HEK293 (cell line): ENCODE data around the gene DZIP1.

Experiments
- CTCF ChIA-PET: fragments of 350-600 bp; formaldehyde crosslinking; extraction: SDS; loops from one replicate; lab custom pipeline; 2021; ENCODE audit warnings: antibody characterized with exemption; lab: Yijun Ruan, JAX
- POLR2A ChIA-PET: fragments of 300-600 bp; formaldehyde crosslinking; extraction: SDS; loops from one replicate; lab custom pipeline; 2020; ENCODE audit warnings: antibody characterized with exemption, inconsistent platforms; lab: Yijun Ruan, JAX
- H3K27ac ChIP-seq: fragments of 200-500 bp; sonication (Bioruptor generic); 2 replicates; pipeline ENCODE4 v1.5.1; 2014; ENCODE audit warnings: low read depth, low read length, control low read depth, inconsistent platforms; ENCODE audit errors: extremely low read depth
- H3K36me3 ChIP-seq, 2 experiments: fragments of 200-500 bp in 1 of 2; sonication (Bioruptor generic) in 1 of 2; 1 replicate in 1 of 2; 2 replicates in 1 of 2; pipeline ENCODE4 v1.5.1; 2014 to 2017; ENCODE audit warnings: inconsistent platforms in 2 of 2, low read length in 2 of 2; ENCODE audit not compliant: control insufficient read depth in 2 of 2, insufficient read depth in 1 of 2
- H3K4me1 ChIP-seq: fragments of 200-500 bp; sonication (Bioruptor generic); 2 replicates; pipeline ENCODE4 v1.5.1; 2014; ENCODE audit warnings: mild to moderate bottlenecking, low read length, inconsistent platforms; ENCODE audit not compliant: control insufficient read depth, insufficient read depth
- H3K4me3 ChIP-seq: 2 replicates; pipeline ENCODE4 v1.5.1; 2011; ENCODE audit warnings: low read depth, mild to moderate bottlenecking, control low read depth, low read length, moderate library complexity
- H3K9me3 ChIP-seq: fragments of 200-500 bp; sonication (Bioruptor generic); 2 replicates; pipeline ENCODE4 v1.5.1; 2014; ENCODE audit warnings: low read depth, low read length, inconsistent platforms; ENCODE audit not compliant: control insufficient read depth, insufficient read depth
- PRDM10 ChIP-seq: fragments of 450-650 bp; formaldehyde crosslinking; IDR thresholded peaks from 2 replicates; pipeline ENCODE4 v1.5.1; 2016; ENCODE audit warnings: missing biosample characterization, missing genetic modification characterization
- PRDM6 ChIP-seq: fragments of 450-650 bp; formaldehyde crosslinking; IDR thresholded peaks from 2 replicates; pipeline ENCODE4 v1.5.1; 2017; ENCODE audit warnings: missing biosample characterization, missing genetic modification characterization
- ZBTB17 ChIP-seq: fragments of 450-650 bp; formaldehyde crosslinking; IDR thresholded peaks from 2 replicates; pipeline ENCODE4 v1.5.1; 2016; ENCODE audit warnings: missing biosample characterization, missing genetic modification characterization
- ZBTB20 ChIP-seq: fragments of 450-650 bp; formaldehyde crosslinking; IDR thresholded peaks from 2 replicates; pipeline ENCODE4 v1.5.1; 2016; ENCODE audit warnings: missing biosample characterization, missing genetic modification characterization
- ZNF184 ChIP-seq: fragments of 450-650 bp; IDR thresholded peaks from 2 replicates; pipeline ENCODE4 v1.5.1; 2018; ENCODE audit warnings: missing biosample characterization, mild to moderate bottlenecking, missing genetic modification characterization
- ZNF398 ChIP-seq: fragments of 450-650 bp; formaldehyde crosslinking; IDR thresholded peaks from 2 replicates; pipeline ENCODE4 v1.5.1; 2017; ENCODE audit warnings: missing biosample characterization, missing genetic modification characterization
- ZNF449 ChIP-seq: fragments of 450-650 bp; formaldehyde crosslinking; IDR thresholded peaks from 2 replicates; pipeline ENCODE4 v1.5.1; 2017; ENCODE audit warnings: missing biosample characterization, mild to moderate bottlenecking, missing genetic modification characterization, moderate library complexity
- ZNF629 ChIP-seq: fragments of 450-650 bp; formaldehyde crosslinking; IDR thresholded peaks from 2 replicates; pipeline ENCODE4 v1.5.1; 2017; ENCODE audit warnings: missing biosample characterization, missing genetic modification characterization

Gene DZIP1

GRCh38 chr13:95530178-95530577 is 114.3 kb downstream of the DZIP1 start:
- H3K9me3 ChIP-seq, result no peaks in the 10 kb centered on the region
- H3K4me3 ChIP-seq, result no peak overlapping the region
- TF ChIP-seq ZBTB20 (no peak), ZBTB17 (tag by site-specific recombination) (peak; percentile 40), ZNF629 (tag by site-specific recombination) (0 out of 2 replicates have a peak, but pooled peaks have one; percentile 9), ZNF398 (tag by site-specific recombination) (no peak), ZNF449 (tag by site-specific recombination) (peak; percentile 72; the same call in 1 of the 2 replicates), PRDM10 (tag by site-specific recombination) (peak; percentile 50), ZNF184 (tag by site-specific recombination) (peak; percentile 42; the same call in 1 of the 2 replicates), PRDM6 (tag by site-specific recombination) (peak; percentile 21; the same call in 1 of the 2 replicates)
- CTCF ChIA-PET, result no interaction called here
- H3K27ac ChIP-seq, result no peak overlapping the region
- H3K36me3 ChIP-seq, result no peaks in the 10 kb centered on the region
- POLR2A ChIA-PET, result no interaction called here
- peaks cover 4% of the 10 kb centered on the region; the same call in 1 of the 2 replicates for H3K4me1 ChIP-seq
